ENCODE measurements around the gene COX17. TPM values are rescaled to one million over a fixed set of nuclear protein-coding genes. Genes with fewer than 3 reads are reported as not detected.

COX17 gene
- total RNA-seq, 1 experiment from 2014 or later = 51.6 TPM

GRCh38 chr3:119653876-119654275 lies 23.3 kb downstream of the COX17 start:
- Histone ChIP-seq H3K27ac (ENCODE audit: low read depth, low read length) (no peak overlapping the region), H3K4me1 (ENCODE audit: control insufficient read depth in 1 of 2, insufficient read depth in 2 of 2, low read length in 2 of 2) (no peaks in the 10 kb centered on the region), H3K4me3 (replicated peaks in 1 of 2; ENCODE audit: low read depth in 1 of 2, low read length in 2 of 2) (no peak overlapping the region), H3K9me2 (ENCODE audit: insufficient read depth) (no peaks in the 10 kb centered on the region), H4K20me1 (ENCODE audit: insufficient read depth) (no peaks in the 10 kb centered on the region), H3K27me3 (ENCODE audit: insufficient read depth, low read length) (no peaks in the 10 kb centered on the region; the same call in 1 of the 2 replicates), H2AFZ (ENCODE audit: low read depth, low read length, poor library complexity, severe bottlenecking) (no peak overlapping the region), H3K9ac (ENCODE audit: low read length) (no peak overlapping the region), H3K4me2 (ENCODE audit: low read length) (no peak overlapping the region), H3K9me3 (ENCODE audit: control insufficient read depth in 1 of 2, insufficient read depth in 1 of 2, low read depth in 1 of 2, low read length in 2 of 2) (no peaks in the 10 kb centered on the region), H3K36me3 (ENCODE audit: control insufficient read depth in 1 of 2, insufficient read depth in 2 of 2, low read length in 2 of 2) (no peaks in the 10 kb centered on the region), H3K79me2 (ENCODE audit: insufficient read depth, low read length) (no peaks in the 10 kb centered on the region)
- no TSS peak for BruUV-seq (replicated peaks)
- ChIA-PET RAD21 (ENCODE audit: low non-redundant PET in 1 of 2, low total read pairs in 2 of 2, uncharacterized antibody in 2 of 2, unreplicated experiment in 2 of 2) (no interaction called here), POLR2A (no interaction called here), CTCF (no interaction called here)
- DNase-seq (ENCODE audit: low read depth, low spot score) (no peak), ATAC-seq (no peak)
- no peak for TF ChIP-seq RAD21 (IDR thresholded peaks at IDR 0.05; ENCODE audit: low read depth)
- TF ChIP-seq EZH2phosphoT487 (IDR thresholded peaks at IDR 0.05; ENCODE audit: borderline replicate concordance) = no peak
- no peak for TF ChIP-seq SRF (IDR thresholded peaks at IDR 0.05; ENCODE audit: low read depth)
- no peak for TF ChIP-seq EZH2 (IDR thresholded peaks at IDR 0.05)
- TF ChIP-seq ZFX (IDR thresholded peaks at IDR 0.05) = no peak
- TF ChIP-seq, protein P1, sequence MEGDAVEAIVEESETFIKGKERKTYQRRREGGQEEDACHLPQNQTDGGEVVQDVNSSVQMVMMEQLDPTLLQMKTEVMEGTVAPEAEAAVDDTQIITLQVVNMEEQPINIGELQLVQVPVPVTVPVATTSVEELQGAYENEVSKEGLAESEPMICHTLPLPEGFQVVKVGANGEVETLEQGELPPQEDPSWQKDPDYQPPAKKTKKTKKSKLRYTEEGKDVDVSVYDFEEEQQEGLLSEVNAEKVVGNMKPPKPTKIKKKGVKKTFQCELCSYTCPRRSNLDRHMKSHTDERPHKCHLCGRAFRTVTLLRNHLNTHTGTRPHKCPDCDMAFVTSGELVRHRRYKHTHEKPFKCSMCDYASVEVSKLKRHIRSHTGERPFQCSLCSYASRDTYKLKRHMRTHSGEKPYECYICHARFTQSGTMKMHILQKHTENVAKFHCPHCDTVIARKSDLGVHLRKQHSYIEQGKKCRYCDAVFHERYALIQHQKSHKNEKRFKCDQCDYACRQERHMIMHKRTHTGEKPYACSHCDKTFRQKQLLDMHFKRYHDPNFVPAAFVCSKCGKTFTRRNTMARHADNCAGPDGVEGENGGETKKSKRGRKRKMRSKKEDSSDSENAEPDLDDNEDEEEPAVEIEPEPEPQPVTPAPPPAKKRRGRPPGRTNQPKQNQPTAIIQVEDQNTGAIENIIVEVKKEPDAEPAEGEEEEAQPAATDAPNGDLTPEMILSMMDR (IDR thresholded peaks at IDR 0.05 in 2 of 3, conservative IDR thresholded peaks at IDR 0.05 in 1 of 3; ENCODE audit: borderline replicate concordance in 1 of 3, insufficient read depth in 1 of 3, low read depth in 2 of 3, low read length in 2 of 3) = no peak
- no peak for TF ChIP-seq MAX (IDR thresholded peaks at IDR 0.05)
- intact Hi-C loops (cut with micrococcal nuclease) = no loop called here

DNA sequence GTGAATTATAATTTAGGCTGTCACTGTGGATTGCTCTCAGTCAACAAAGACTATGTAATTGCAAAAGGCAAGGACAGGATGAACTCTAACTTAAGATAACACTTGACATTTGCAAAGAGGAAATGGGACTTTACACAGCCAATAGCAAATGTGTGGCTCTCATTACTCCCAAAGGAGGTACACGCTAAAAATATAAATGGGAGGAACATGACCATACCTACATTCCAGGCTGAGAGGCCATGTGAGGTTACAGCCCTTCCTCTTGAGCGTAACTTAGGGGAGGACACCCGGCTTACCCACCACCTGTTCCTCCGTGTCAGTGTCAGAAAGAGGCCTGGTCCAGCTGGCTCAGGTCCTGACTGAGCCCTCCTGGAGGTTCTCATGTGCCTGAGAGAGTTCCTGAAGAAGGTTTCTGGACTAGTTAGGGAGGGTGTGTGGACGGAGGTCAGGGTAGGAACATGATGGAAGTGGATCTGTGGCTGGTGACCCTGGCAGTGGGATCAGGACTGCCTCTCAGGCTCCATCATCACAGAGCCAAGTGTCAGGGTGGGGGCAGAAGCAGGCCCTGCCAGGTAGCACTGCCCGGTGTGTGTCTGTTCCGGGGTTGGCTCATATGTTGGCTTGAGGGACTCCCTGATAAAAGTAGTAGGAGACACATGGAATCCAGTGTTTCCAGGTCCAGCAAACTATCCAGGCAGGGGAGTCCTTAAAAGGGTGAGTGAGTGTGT lies 24.7 kb downstream of the COX17 start:
- Histone ChIP-seq H3K79me2 (ENCODE audit: insufficient read depth, low read length) (no peaks in the 10 kb centered on the region), H3K9ac (ENCODE audit: low read length) (no peak overlapping the region), H2AFZ (ENCODE audit: low read depth, low read length, poor library complexity, severe bottlenecking) (no peak overlapping the region), H3K27ac (ENCODE audit: low read depth, low read length) (no peak overlapping the region), H4K20me1 (ENCODE audit: insufficient read depth) (no peaks in the 10 kb centered on the region), H3K9me3 (ENCODE audit: control insufficient read depth in 1 of 2, insufficient read depth in 1 of 2, low read depth in 1 of 2, low read length in 2 of 2) (no peaks in the 10 kb centered on the region), H3K27me3 (ENCODE audit: insufficient read depth, low read length) (no peaks in the 10 kb centered on the region; the same call in 1 of the 2 replicates), H3K4me1 (ENCODE audit: control insufficient read depth in 1 of 2, insufficient read depth in 2 of 2, low read length in 2 of 2) (no peaks in the 10 kb centered on the region), H3K4me2 (ENCODE audit: low read length) (no peak overlapping the region), H3K36me3 (ENCODE audit: control insufficient read depth in 1 of 2, insufficient read depth in 2 of 2, low read length in 2 of 2) (no peaks in the 10 kb centered on the region), H3K4me3 (replicated peaks in 1 of 2; ENCODE audit: low read depth in 1 of 2, low read length in 2 of 2) (no peak overlapping the region), H3K9me2 (ENCODE audit: insufficient read depth) (no peaks in the 10 kb centered on the region)
- ChIA-PET RAD21 (ENCODE audit: low non-redundant PET in 1 of 2, low total read pairs in 2 of 2, uncharacterized antibody in 2 of 2, unreplicated experiment in 2 of 2) (no interaction called here), CTCF (no interaction called here), POLR2A (no interaction called here)
- ATAC-seq = no peak
- BruUV-seq (replicated peaks) = no TSS peak
- DNase-seq (ENCODE audit: low read depth, low spot score) = no peak
- intact Hi-C loops (cut with micrococcal nuclease) = no loop called here
- TF ChIP-seq EZH2phosphoT487 (IDR thresholded peaks at IDR 0.05; ENCODE audit: borderline replicate concordance) (no peak), JUND (IDR thresholded peaks at IDR 0.05) (no peak), EZH2 (IDR thresholded peaks at IDR 0.05) (no peak), EGR1 (IDR thresholded peaks at IDR 0.05; ENCODE audit: low read depth) (no peak), YY1 (IDR thresholded peaks at IDR 0.05; ENCODE audit: extremely low read depth, insufficient replicate concordance, low read depth, low read length) (no peak), MAX (IDR thresholded peaks at IDR 0.05) (no peak), ELF1 (IDR thresholded peaks at IDR 0.05; ENCODE audit: borderline replicate concordance, low read depth) (no peak), CBX3 (IDR thresholded peaks at IDR 0.05; ENCODE audit: low read depth) (no peak), ZNF274 (IDR thresholded peaks at IDR 0.05; ENCODE audit: low read depth, low read length) (no peak)
- TF ChIP-seq, protein P1 (IDR thresholded peaks at IDR 0.05 in 2 of 3, conservative IDR thresholded peaks at IDR 0.05 in 1 of 3; ENCODE audit: borderline replicate concordance in 1 of 3, insufficient read depth in 1 of 3, low read depth in 2 of 3, low read length in 2 of 3) = no peak
- TF ChIP-seq, protein P2, sequence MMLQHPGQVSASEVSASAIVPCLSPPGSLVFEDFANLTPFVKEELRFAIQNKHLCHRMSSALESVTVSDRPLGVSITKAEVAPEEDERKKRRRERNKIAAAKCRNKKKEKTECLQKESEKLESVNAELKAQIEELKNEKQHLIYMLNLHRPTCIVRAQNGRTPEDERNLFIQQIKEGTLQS (IDR thresholded peaks at IDR 0.05) = no peak
